H9 (cell line): ENCODE measurements around the gene TMEM119. TPM values are rescaled to one million over a fixed set of nuclear protein-coding genes. Genes with fewer than 3 reads are reported as not detected.

Experiments
- DNase-seq: peaks from one replicate; pipeline ENCODE4 v3.0.0-alpha.2; 2017
- H2AFZ ChIP-seq: one replicate; pipeline ENCODE4 v1.6.1; 2013; ENCODE audit warnings: mild to moderate bottlenecking, low read length, control low read depth, moderate library complexity
- H2AK5ac ChIP-seq: 2 replicates; pipeline ENCODE4 v1.6.1; 2013; ENCODE audit warnings: low read length, control low read depth, mixed read lengths; ENCODE audit not compliant: insufficient read length
- H2BK120ac ChIP-seq: one replicate; pipeline ENCODE4 v1.6.1; 2013; ENCODE audit warnings: low read depth, mild to moderate bottlenecking, low read length, control low read depth, inconsistent platforms; ENCODE audit not compliant: poor library complexity, severe bottlenecking
- H2BK12ac ChIP-seq: 2 replicates; pipeline ENCODE4 v1.6.1; 2013; ENCODE audit warnings: low read length, control low read depth, mixed read lengths, low read depth; ENCODE audit not compliant: insufficient read length
- H2BK15ac ChIP-seq: 2 replicates; pipeline ENCODE4 v1.6.1; 2013; ENCODE audit warnings: low read depth, low read length, control low read depth
- H2BK20ac ChIP-seq: one replicate; pipeline ENCODE4 v1.6.1; 2013; ENCODE audit warnings: low read depth, mild to moderate bottlenecking, low read length, control low read depth, inconsistent platforms; ENCODE audit not compliant: poor library complexity, severe bottlenecking
- H2BK5ac ChIP-seq: 2 replicates; pipeline ENCODE4 v1.6.1; 2013; ENCODE audit warnings: low read length, control low read depth, mixed read lengths; ENCODE audit not compliant: insufficient read length
- H3K14ac ChIP-seq: 2 replicates; pipeline ENCODE4 v1.6.1; 2013; ENCODE audit warnings: low read length, control low read depth; ENCODE audit not compliant: insufficient read depth
- H3K18ac ChIP-seq: 2 replicates; pipeline ENCODE4 v1.6.1; 2013; ENCODE audit warnings: low read depth, mild to moderate bottlenecking, mixed read lengths, low read length, control low read depth; ENCODE audit not compliant: insufficient read length
- H3K23ac ChIP-seq: 2 replicates; pipeline ENCODE4 v1.6.1; 2013; ENCODE audit warnings: low read length, control low read depth, mixed read lengths, low read depth; ENCODE audit not compliant: insufficient read length
- H3K23me2 ChIP-seq: 2 replicates; pipeline ENCODE4 v1.6.1; 2013; ENCODE audit warnings: low read depth, mild to moderate bottlenecking, mixed read lengths, low read length, control low read depth; ENCODE audit not compliant: insufficient read length, poor library complexity, severe bottlenecking
- H3K27ac ChIP-seq: 2 replicates; pipeline ENCODE4 v1.5.1; 2013; ENCODE audit warnings: low read length, control low read depth, mixed read lengths, low read depth; ENCODE audit not compliant: insufficient read length
- H3K27me3 ChIP-seq: 2 replicates; pipeline ENCODE4 v1.6.1; 2013; ENCODE audit warnings: low read length, control low read depth, inconsistent platforms; ENCODE audit not compliant: insufficient read depth
- H3K4ac ChIP-seq: 2 replicates; pipeline ENCODE4 v1.6.1; 2013; ENCODE audit warnings: low read depth, mild to moderate bottlenecking, control low read depth, inconsistent platforms, low read length, moderate library complexity
- H3K4me1 ChIP-seq: 2 replicates; pipeline ENCODE4 v1.6.1; 2013; ENCODE audit warnings: low read length, control low read depth, inconsistent platforms; ENCODE audit not compliant: insufficient read depth
- H3K4me2 ChIP-seq: 2 replicates; pipeline ENCODE4 v1.6.1; 2013; ENCODE audit warnings: low read length, control low read depth, mixed read lengths; ENCODE audit not compliant: insufficient read length, insufficient read depth
- H3K56ac ChIP-seq: 2 replicates; pipeline ENCODE4 v1.6.1; 2013; ENCODE audit warnings: low read depth, mild to moderate bottlenecking, mixed read lengths, low read length, control low read depth; ENCODE audit not compliant: insufficient read length
- H3K79me1 ChIP-seq: 2 replicates; pipeline ENCODE4 v1.6.1; 2013; ENCODE audit warnings: low read depth, mild to moderate bottlenecking, moderate library complexity, low read length, control low read depth, inconsistent platforms; ENCODE audit not compliant: insufficient read depth, poor library complexity, severe bottlenecking
- H3K79me2 ChIP-seq: 2 replicates; pipeline ENCODE4 v1.6.1; 2013; ENCODE audit warnings: low read length, control low read depth, inconsistent platforms; ENCODE audit not compliant: insufficient read depth
- H3K9ac ChIP-seq: 2 replicates; pipeline ENCODE4 v1.6.1; 2013; ENCODE audit warnings: low read length, control low read depth, mixed read lengths; ENCODE audit not compliant: insufficient read length; ENCODE audit errors: extremely low read depth
- H3K9me3 ChIP-seq: one replicate; pipeline ENCODE4 v1.6.1; 2013; ENCODE audit warnings: low read depth, low read length, inconsistent platforms; ENCODE audit not compliant: control insufficient read depth
- H3T11ph ChIP-seq: one replicate; pipeline ENCODE4 v1.6.1; 2013; ENCODE audit warnings: mild to moderate bottlenecking, low read length, control low read depth, inconsistent platforms
- H4K20me1 ChIP-seq: one replicate; pipeline ENCODE4 v1.6.1; 2013; ENCODE audit not compliant: control insufficient read depth, insufficient read length, insufficient read depth
- H4K5ac ChIP-seq: 2 replicates; pipeline ENCODE4 v1.6.1; 2013; ENCODE audit warnings: low read depth, mild to moderate bottlenecking, mixed read lengths, low read length, control low read depth; ENCODE audit not compliant: insufficient read length
- H4K8ac ChIP-seq: replicated peaks from 2 replicates; pipeline ENCODE4 v1.6.1; 2013; ENCODE audit warnings: low read length, control low read depth, mixed read lengths, low read depth; ENCODE audit not compliant: insufficient read length
- H4K91ac ChIP-seq: 2 replicates; pipeline ENCODE4 v1.6.1; 2013; ENCODE audit warnings: low read depth, mild to moderate bottlenecking, moderate library complexity, mixed read lengths, low read length, control low read depth; ENCODE audit not compliant: insufficient read length
- H3K27ac Mint-ChIP-seq, 3 experiments: 2 replicates in 2 of 3; 3 replicates in 1 of 3; pipeline ENCODE4 v1.8.0; 2020 to 2021; ENCODE audit warnings: mixed read lengths in 3 of 3, mild to moderate bottlenecking in 1 of 3, moderate library complexity in 1 of 3
- H3K27me3 Mint-ChIP-seq: 2 replicates; pipeline ENCODE4 v1.8.0; 2021; ENCODE audit warnings: low read depth, mild to moderate bottlenecking, moderate library complexity, mixed read lengths
- H3K36me3 Mint-ChIP-seq, 3 experiments: 2 replicates in 2 of 3; 3 replicates in 1 of 3; pipeline ENCODE4 v1.8.0; 2020 to 2021; ENCODE audit warnings: low read depth in 3 of 3, mixed read lengths in 3 of 3; ENCODE audit not compliant: insufficient read depth in 1 of 3
- H3K4me1 Mint-ChIP-seq, 2 experiments: 2 replicates each; pipeline ENCODE4 v1.8.0; 2020; ENCODE audit warnings: mixed read lengths in 2 of 2
- H3K4me3 Mint-ChIP-seq, 2 experiments: 2 replicates in 1 of 2; 3 replicates in 1 of 2; pipeline ENCODE4 v1.8.0; 2020 to 2021; ENCODE audit warnings: mild to moderate bottlenecking in 2 of 2, mixed read lengths in 2 of 2, moderate library complexity in 1 of 2
- H3K9me3 Mint-ChIP-seq, 2 experiments: 2 replicates in 1 of 2; 3 replicates in 1 of 2; pipeline ENCODE4 v1.8.0; 2020; ENCODE audit warnings: mild to moderate bottlenecking in 2 of 2, mixed read lengths in 2 of 2, moderate library complexity in 1 of 2
- CTCF ChIP-seq: fragments of 200-600 bp; sonication (generic); conservative IDR thresholded peaks from 3 replicates; pipeline ENCODE4 v1.8.0; 2021; ENCODE audit warnings: antibody characterized with exemption, mild to moderate bottlenecking
- WGBS: extraction: QIAGEN DNeasy Blood & Tissue Kit; methylation state at CpG from one replicate; pipeline ENCODE4 v1.1.7; 2013; ENCODE audit warnings: missing lambda C conversion rate, low lambda C conversion rate, mixed read lengths; ENCODE audit not compliant: insufficient read length; ENCODE audit errors: extremely low coverage; 5-methylcytosine and 5-hydroxymethylcytosine counted together
- long read RNA-seq: library from polyadenylated mRNA; unstranded; transcript quantifications from one replicate; pipeline ENCODE4 v2.0.0, GENCODE V29; 2020
- total RNA-seq: library from RNA; stranded (reverse); gene quantifications from 2 replicates; pipeline ENCODE4 v1.2.1, GENCODE V29; 2021

Gene TMEM119, protein sequence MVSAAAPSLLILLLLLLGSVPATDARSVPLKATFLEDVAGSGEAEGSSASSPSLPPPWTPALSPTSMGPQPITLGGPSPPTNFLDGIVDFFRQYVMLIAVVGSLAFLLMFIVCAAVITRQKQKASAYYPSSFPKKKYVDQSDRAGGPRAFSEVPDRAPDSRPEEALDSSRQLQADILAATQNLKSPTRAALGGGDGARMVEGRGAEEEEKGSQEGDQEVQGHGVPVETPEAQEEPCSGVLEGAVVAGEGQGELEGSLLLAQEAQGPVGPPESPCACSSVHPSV
- total RNA-seq: not detected in 2 replicates
- long read RNA-seq, partial matches to known transcripts: 0 of 1 reads
- long read RNA-seq, other reads (novel, unspliced or antisense): 0 of 1 reads

- Histone ChIP-seq H2AFZ (no peak within 1 kb of the TSS), H3K27me3 (no peaks in the 10 kb centered on the region), H3K4me1 (no peaks in the 10 kb centered on the region), H3K79me2 (no peaks in the 10 kb centered on the region), H4K20me1 (no peaks in the 10 kb centered on the region), H4K91ac (no peak within 1 kb of the TSS), H4K8ac (no peak within 1 kb of the TSS), H3K4ac (no peak within 1 kb of the TSS), H3K4me2 (no peak within 1 kb of the TSS), H3K14ac (no peak within 1 kb of the TSS), H3K23ac (no peak within 1 kb of the TSS), H2BK5ac (no peak within 1 kb of the TSS), H3K9me3 (no peaks in the 10 kb centered on the region), H2BK120ac (no peak within 1 kb of the TSS), H2BK20ac (no peak within 1 kb of the TSS), H3K79me1 (no peaks in the 10 kb centered on the region), H3K23me2 (no peaks in the 10 kb centered on the region), H3T11ph (no peak within 1 kb of the TSS), H4K5ac (no peak within 1 kb of the TSS), H2BK15ac (no peak within 1 kb of the TSS), H3K9ac (no peak within 1 kb of the TSS), H3K27ac (no peak within 1 kb of the TSS), H3K56ac (no peak within 1 kb of the TSS), H2AK5ac (no peak within 1 kb of the TSS), H2BK12ac (no peak within 1 kb of the TSS), H3K18ac (no peak within 1 kb of the TSS)
- DNase-seq: no peak
- Mint-ChIP-seq H3K4me3 (no peak within 1 kb of the TSS; a peak in 1 of 5 replicates), H3K27me3 (peaks cover 2% of the 10 kb centered on the region; the same call in 1 of the 2 replicates), H3K9me3 (no peaks in the 10 kb centered on the region), H3K27ac (peak within 1 kb of the TSS in 1 of 3 experiments; percentile 74; a peak in 3 of 7 replicates), H3K4me1 (peaks cover 4 to 9% of the 10 kb centered on the region in 2 experiments; a peak in 3 of 4 replicates), H3K36me3 (no peaks in the 10 kb centered on the region)
- WGBS: no CpG with 5 or more reads among the region's 27 CpGs
- no peak for TF ChIP-seq CTCF
These were observed at the start of gene TMEM119 for GRCh38 chr12:108597559-108598471. Gene TMEM119, minus strand, starts transcription at chr12:108598084. Its CDS starts 5,701 bp downstream, at chr12:108592383.
